Measurements from ENCODE around the gene KLHL29. TPM values are rescaled to one million over a fixed set of nuclear protein-coding genes. Genes with fewer than 3 reads are reported as not detected.

KLHL29 gene
- total RNA-seq, 1 donor from 2014 or later, result 15.1 TPM

DNA sequence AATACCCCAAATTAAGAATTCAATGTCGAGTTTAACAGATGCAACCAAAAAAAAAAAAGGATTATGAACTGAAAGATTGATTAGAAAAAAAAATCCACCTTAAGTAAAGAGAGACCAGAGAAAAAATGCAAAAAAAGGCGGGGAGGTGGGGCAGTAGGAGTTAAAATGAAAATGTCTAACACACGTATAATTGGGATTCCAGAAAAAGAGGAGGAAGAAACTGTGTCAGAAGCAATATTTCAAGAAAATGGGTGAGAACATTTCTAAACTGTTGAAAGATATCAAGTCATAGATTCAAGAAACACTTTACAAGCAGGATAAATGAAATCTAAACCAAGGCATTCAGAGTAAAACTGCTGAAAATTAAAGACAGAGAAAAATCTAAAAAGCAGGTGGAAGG, 226.9 kb downstream of the KLHL29 start:
- no peaks in the 10 kb centered on the region for H3K9me3 ChIP-seq
- DNase-seq (no peak), ATAC-seq (no peak)
- H3K27ac ChIP-seq, result no peak overlapping the region
- H3K36me3 ChIP-seq, result no peaks in the 10 kb centered on the region
- H3K4me3 ChIP-seq, result no peak overlapping the region
- no peaks in the 10 kb centered on the region for H3K27me3 ChIP-seq
- peaks cover 4% of the 10 kb centered on the region for H3K4me1 ChIP-seq
- TF ChIP-seq, protein P1, sequence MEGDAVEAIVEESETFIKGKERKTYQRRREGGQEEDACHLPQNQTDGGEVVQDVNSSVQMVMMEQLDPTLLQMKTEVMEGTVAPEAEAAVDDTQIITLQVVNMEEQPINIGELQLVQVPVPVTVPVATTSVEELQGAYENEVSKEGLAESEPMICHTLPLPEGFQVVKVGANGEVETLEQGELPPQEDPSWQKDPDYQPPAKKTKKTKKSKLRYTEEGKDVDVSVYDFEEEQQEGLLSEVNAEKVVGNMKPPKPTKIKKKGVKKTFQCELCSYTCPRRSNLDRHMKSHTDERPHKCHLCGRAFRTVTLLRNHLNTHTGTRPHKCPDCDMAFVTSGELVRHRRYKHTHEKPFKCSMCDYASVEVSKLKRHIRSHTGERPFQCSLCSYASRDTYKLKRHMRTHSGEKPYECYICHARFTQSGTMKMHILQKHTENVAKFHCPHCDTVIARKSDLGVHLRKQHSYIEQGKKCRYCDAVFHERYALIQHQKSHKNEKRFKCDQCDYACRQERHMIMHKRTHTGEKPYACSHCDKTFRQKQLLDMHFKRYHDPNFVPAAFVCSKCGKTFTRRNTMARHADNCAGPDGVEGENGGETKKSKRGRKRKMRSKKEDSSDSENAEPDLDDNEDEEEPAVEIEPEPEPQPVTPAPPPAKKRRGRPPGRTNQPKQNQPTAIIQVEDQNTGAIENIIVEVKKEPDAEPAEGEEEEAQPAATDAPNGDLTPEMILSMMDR (IDR thresholded peaks at IDR 0.05), result no peak
- intact Hi-C loops (cut with DNase I), result no loop called here

DNA sequence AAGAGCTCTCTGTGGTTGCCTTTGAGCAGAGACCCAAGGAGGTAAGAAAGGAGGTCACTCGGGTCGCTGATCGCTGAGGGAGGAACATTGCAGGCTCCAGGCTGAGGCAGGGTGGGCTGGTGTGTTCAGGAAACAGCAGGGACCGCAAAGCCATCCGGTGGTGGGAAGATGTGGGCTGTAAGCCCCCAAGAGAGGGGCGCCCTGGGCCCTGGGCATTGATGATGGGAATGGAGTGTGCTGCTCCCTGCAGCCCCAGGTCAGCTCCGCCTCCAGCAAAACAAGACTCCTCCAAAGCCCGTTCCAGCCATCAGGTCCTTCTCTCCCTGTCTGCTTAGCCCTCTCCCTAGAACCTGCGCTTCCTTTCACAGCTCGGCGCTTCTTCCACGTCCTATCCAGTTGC, 229.7 kb downstream of the KLHL29 start:
- no peak overlapping the region for H3K4me3 ChIP-seq
- intact Hi-C loops (cut with DNase I), result no loop called here
- H3K27me3 ChIP-seq, result no peaks in the 10 kb centered on the region
- H3K9me3 ChIP-seq, result no peaks in the 10 kb centered on the region
- DNase-seq, result peak; percentile 38
- peaks cover 17% of the 10 kb centered on the region for H3K4me1 ChIP-seq
- TF ChIP-seq, protein P1 (IDR thresholded peaks at IDR 0.05), result no peak
- ATAC-seq, result no peak
- H3K36me3 ChIP-seq, result no peaks in the 10 kb centered on the region
- no peak overlapping the region for H3K27ac ChIP-seq

DNA sequence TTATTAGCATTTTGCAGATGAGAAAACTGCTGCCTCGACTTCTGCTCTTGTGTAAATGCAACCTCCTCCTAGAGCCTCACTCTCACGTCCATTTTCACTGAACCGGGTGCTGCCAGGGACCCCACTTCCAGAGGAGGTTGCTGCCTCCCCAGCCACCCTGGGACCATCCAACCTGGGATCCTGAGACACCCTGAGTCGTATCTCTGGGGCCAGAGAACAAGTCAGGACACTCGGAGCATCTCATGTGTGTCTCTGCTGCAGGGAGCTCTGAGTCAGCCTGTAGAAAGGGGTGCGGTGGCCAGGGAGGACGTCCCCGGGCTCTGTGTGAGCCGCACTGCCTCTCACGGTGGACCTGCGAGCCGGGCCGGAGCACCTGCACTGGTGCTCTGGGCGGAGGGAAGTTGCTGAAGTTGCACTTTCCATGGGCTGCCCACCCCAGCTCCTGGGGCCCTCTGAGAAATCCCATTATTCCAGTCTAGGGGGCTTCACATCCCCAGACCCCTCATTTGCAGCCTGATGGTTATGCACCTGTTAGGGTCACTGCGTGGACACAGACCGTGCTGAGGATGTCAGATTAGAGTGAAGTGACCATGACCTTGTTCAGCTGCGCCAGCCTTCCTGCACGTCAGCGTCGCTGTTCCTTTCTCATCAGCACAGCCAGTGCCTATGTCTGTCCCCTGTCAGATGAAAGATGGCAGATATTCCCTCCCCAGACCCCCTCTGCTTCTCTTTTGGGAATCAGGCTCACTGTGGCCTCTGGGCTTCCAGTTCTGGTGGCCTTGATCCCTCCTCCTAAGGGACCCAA, 230.4 kb downstream of the KLHL29 start:
- Histone ChIP-seq H3K27me3 (no peaks in the 10 kb centered on the region), H3K4me1 (peaks cover 17% of the 10 kb centered on the region), H3K36me3 (no peaks in the 10 kb centered on the region), H3K27ac (no peak overlapping the region), H3K9me3 (no peaks in the 10 kb centered on the region), H3K4me3 (no peak overlapping the region)
- ATAC-seq (no peak), DNase-seq (peak; percentile 47)
- TF ChIP-seq, protein P1 (IDR thresholded peaks at IDR 0.05), result no peak
- intact Hi-C loops (cut with DNase I), result no loop called here

DNA sequence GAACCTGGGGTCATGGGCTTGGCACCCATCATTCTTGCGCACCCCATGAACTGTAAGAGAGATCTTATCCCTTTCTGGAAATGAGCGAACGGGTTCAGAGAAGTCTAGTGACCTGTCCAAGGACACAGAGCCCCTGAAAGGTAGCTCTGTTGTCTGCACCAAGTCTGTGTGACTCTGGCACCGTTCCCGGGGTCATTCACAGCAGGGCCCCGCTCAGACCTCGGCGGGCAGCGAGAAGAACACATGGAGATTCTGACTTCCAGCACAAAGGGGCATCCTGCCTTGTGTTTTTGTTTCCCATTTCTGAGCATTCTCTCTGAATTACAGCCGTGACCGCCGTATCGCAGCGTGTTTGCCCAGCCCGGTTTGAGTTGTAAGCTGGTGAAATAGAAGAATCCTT, 231.7 kb downstream of the KLHL29 start:
- intact Hi-C loops (cut with DNase I), result no loop called here
- H3K9me3 ChIP-seq, result no peaks in the 10 kb centered on the region
- peaks cover 23% of the 10 kb centered on the region for H3K4me1 ChIP-seq
- no peaks in the 10 kb centered on the region for H3K27me3 ChIP-seq
- peak overlapping the region; percentile 83 for H3K27ac ChIP-seq
- H3K36me3 ChIP-seq, result no peaks in the 10 kb centered on the region
- ATAC-seq (no peak), DNase-seq (peak; percentile 61)
- TF ChIP-seq, protein P1 (IDR thresholded peaks at IDR 0.05), result no peak
- H3K4me3 ChIP-seq, result no peak overlapping the region

DNA sequence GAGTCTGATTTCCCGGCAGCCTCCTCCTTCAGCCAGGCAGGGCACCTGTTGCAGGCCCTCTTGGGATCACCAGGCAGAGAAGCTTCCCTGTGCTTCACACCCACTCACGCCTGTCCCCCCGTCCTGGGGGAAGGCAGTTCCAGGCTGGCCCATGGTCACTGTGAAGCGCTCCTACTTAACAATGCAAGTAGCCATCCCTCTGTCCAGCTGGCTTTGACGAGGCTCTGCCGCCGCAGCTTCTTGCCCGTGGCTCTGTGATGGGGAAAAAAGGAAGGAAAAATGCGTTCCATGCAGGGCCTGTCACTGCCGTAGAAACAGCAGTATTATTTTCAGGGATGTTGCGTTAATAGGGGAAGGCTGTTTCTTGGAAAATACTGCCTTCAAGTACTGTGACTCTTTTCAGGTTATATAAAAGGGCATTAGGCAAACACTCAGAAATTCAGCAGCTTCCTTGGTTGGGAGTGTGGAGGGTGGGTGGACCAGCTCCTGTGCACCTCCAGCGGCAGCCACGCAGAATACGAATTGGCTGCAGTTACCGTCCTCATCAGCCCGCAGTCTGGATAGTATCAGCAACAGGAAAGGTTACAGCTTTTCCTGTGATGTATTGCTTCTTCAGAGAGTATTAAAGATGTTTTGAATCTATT, 232.3 kb downstream of the KLHL29 start:
- intact Hi-C loops (cut with DNase I), result no loop called here
- TF ChIP-seq, protein P1 (IDR thresholded peaks at IDR 0.05), result peak; percentile 61
- Histone ChIP-seq H3K36me3 (no peaks in the 10 kb centered on the region), H3K4me3 (peak overlapping the region; percentile 19), H3K9me3 (no peaks in the 10 kb centered on the region), H3K27me3 (no peaks in the 10 kb centered on the region), H3K4me1 (peaks cover 23% of the 10 kb centered on the region), H3K27ac (peak overlapping the region; percentile 83)
- peak; percentile 80 for DNase-seq
- ATAC-seq, result peak; percentile 91

Measured in upper lobe of right lung (tissue), 1 donor.